GM19438 (cell line): ENCODE data around the gene DICER1.
"Not testable (repeated sequence)": the region's sequence is repeated elsewhere in the genome, so short reads cannot be mapped to it uniquely, and the experiment has no call there.

Experiments used
- ATAC-seq: cut with Tn5 transposase; IDR thresholded peaks from one replicate; pipeline ENCODE4 v1.9.1; 2021; ENCODE audit warnings: low read depth; ENCODE audit not compliant: unreplicated experiment

Gene DICER1

DNA sequence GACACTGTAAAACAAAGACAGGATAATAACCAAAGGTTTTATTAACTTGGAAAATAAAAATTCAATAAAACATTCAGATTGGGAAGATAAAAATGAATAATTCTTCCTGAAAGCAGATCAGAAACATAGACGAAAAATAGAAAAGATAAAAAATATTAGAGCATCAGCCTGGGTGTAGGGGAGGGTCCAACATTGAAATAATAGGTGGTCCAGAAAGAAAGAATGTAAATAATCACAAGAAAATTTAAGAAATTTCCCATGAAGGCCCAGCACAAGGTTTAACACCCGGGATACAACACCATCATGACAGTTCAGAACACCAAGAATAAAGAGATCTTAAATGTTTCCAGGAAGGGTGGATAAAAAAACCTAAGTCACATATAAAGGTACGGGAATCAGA lies 31.1 kb upstream of the DICER1 start:
- ATAC-seq, result no peak

DNA sequence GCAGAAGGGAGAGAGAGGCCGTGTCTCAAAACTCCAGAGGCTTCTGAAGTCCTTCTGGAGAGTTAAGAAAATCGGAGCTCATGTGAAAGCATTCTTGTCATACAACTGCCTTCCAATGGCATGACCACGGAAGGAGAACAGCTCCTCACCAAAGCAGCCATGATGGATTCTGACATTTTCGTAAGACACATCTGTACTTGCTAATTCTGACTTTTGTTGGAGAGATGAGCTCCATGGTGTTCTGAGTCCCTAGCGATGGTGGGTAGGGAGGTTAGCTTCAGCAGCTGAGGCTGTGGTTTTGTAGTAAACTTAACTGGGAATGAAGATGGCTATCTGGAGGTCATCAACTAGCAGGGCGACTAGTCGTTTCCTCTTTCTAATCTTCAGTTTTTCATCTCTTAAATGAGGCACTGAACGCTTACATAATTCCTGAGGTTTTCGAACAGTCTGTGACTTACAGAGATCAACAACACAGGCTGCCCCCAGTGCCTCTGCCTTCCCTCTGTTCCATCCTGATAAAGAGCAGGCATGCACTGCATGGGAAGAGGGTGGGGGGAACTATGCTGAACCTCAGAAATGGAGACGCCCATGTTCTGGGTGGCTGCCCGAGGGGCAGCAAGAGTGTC lies 28.6 kb upstream of the DICER1 start:
- no peak for ATAC-seq

DNA sequence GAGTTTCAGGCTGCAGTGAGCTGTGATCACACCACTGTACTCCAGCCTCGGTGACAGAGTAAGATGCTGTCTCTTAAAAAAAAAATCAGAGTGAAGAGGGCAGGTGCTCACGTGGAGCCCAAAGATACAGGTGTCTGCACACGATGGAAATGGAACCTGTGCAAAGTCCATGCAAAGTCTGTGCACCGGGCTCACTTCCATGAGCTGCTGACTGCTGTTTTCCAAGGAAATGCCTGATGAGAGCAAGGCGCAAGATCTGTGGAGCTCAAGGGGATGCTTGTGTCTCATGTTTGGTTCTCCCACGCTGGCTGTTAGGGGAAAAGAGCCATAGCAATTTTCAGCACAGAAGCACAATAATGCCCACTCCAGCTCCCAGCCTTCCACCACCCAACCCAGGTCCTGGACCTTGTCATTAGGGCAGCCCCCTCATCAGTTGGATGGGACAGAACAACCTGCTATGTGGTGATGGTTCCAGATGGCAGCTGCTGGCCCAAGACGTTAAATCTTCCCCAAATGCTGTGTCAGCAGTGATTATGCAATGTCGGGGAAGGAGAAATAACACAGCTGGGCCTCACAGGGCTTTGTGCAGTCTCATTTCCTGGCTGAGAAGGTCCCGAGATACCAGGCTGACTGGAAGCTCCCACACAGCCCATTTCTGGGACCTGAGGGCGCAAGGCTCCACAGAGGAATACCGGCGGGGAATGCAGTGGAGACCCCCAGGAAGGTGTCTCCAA lies 27.9 kb upstream of the DICER1 start:
- ATAC-seq, result no peak

DNA sequence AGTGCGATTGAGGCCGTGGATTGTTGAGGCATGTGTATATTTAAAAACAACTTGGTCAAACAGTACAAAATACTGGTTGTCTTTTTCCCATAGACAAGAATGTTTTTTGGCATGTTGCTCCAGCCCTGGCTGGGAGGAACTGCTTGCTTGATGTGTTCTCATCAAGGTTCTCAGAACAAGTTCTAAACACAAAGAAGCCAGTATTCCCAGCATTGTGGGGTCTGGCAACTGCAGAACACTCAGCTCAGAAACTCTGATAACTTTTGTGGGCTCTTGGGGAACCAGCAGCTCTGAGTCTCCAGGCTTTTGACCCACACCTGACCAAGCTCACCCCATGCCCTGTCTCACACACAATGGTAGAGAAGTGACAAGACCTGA lies 27.1 kb upstream of the DICER1 start:
- no peak for ATAC-seq

DNA sequence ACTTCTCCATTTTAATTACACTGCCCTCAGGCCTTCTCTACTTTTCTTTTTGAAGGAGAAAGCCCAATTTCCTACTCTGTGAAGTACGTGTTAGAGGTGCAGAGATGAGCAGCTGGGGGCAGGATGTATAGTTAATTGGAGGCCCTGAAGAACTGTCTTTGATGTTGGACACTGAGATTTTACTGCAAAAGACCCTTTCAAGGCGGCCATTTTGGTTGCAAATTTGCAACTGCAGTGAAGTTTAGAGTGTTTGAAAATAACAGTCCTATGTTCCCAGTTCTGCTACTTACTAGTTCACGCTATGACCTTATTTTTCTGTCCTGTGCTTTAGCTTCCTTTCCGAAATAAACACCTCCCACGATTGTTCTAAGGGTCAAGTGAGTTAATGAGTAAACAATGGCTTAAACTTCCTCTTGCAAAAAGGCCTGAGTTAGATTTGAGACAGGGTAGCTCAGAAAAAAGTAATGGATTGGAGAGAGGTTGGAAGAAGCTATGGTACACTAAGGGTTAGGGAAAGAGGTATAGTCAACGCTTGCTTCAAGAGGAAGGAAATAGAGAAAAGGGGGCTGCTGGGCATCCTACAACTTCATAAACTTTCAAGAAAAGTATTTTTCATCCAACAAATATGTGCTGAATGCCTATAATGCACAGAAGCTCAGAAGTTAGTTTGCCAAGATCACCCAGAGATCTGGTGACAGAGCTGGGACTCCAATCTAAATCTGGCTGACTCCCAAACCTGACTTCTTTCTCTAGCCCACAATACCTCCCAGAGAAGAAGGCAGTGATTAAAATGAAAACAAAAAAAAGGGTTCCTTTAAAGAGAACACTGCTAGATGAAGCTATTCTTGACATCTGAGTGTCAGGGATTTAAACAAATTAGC lies 26.4 kb upstream of the DICER1 start:
- no peak for ATAC-seq

DNA sequence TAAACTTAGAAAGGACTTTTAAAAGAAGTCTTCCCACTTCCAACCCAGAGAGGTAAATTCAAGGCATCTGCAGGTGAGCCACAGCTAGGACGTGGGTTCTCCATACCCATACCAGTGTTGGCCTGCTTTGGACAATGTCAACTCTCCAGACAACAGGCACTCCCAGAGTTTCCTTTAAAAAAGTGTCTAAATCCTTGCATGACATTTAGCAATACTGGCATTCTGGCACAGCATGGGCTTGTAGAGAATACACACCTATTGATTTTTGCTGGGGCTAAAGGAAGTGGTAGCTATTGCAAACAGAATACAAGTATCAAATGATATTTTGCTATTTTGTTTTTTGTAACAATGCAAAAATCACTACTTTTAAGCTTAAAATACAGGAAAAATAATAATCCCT lies 25.8 kb upstream of the DICER1 start:
- ATAC-seq, result no peak

DNA sequence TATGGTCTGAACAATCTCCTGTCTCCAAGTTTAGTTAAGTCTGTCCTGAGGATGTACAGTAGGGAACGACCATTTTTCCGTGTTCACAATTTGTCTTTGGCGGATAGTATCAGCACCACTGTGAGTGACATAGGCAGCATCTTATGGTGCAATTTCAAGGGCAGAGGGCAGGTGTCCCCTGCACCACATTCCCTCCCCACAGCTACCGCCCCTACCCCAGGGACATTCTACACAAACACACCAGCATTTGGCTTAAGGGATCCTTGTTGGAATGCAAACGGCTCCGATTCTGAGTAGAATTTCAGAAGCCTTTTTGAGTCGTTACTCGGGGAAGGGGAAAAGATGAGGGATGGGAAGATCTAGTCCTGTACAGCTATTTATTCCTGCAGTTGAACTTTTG lies 25.1 kb upstream of the DICER1 start:
- no peak for ATAC-seq

DNA sequence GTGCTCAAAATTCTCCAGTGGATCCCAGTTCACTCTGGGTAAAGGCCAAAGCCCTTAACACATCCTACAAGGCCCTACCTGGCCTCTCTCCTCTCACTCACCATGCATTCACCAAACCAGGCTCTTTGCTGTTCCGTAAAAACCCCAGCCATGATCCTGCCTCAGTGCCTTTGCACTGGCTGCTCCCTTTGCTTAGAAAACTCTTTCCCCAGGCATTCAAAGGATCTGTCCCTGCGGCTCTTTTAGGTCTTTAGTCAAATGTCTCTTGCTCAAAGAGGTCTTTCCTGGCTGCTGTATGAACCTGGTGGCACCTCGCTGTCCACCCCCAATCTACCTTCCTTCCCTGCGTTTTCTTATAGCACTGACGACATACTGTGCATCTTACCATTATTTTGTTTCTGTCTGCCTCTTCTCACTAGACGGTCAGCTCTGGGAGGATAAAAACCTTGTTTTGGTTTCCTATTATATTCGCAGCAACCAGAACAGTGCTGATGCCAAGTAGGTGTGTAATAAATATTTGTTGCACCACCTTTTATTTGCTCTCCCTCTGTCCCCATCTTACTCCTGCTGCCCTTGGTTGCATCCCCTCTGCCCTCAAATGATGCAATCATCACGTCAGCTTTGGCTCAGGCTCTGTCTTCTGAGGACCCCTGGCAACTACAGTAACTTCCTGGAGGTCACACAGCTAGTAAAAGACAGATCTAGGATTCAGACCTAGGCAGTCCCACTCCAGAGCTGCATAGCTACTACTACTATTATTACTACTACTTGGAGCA lies 23.8 kb upstream of the DICER1 start:
- ATAC-seq, result no peak

DNA sequence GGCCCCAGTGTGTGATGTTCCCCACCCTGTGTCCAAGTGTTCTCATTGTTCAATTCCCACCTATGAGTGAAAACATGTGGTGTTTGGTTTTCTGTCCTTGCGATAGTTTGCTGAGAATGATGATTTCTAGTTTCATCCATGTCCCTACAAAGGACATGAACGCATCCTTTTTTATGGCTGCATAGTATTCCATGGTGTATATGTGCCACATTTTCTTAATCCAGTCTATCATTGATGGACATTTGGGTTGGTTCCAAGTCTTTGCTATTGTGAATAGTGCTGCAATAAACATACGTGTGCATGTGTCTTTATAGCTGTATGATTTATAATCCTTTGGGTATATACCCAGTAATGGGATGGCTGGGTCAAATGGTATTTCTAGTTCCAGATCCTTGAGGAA lies 18.3 kb upstream of the DICER1 start:
- not testable (repeated sequence) for ATAC-seq

DNA sequence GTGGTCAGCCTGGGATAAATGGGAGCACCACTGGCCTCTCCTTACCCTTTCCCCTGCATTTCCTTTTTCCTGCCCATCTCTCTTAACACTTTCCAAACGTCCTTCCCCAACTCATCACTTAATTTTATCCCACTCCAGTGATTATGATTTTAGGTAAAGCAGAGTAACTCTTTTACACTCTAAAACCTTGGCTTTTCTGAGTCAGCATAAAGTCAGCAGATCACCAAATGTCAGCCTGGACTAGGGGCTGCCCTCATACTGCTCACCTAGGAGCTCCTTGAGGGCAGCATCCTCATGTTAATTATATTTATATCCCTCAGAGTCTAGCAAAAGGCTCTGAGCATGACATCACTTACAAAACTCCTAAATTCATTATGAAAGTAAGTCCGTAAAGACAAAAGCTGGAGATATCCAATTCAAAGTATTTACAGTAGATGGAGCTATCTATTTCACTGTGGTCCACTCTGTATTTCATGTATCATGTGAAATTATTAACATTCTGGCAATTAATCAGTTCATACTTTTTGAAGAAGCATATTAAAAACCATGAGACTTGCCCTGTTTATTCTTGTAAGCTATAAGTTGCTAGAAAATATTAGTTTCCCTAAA lies 17.0 kb upstream of the DICER1 start:
- no peak for ATAC-seq

DNA sequence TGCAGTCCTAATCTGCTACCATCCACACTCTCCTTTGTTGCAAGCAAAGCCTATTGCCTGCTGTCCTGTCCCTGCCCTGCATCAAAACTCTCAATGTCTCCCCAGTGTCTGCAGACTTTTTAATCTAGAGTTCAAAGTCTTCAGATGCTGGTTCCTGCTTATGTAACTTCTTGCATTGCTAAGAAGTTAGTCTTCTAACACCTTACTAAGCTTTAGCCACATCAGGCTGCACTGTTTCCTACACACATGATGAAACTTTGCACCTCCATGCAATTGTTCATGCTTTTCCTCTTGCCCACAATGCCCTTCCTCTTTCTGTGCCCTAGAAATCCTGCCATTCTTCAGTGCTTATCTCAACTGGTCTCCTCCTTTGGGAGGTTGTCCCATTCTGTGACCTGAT lies 16.2 kb upstream of the DICER1 start:
- no peak for ATAC-seq

DNA sequence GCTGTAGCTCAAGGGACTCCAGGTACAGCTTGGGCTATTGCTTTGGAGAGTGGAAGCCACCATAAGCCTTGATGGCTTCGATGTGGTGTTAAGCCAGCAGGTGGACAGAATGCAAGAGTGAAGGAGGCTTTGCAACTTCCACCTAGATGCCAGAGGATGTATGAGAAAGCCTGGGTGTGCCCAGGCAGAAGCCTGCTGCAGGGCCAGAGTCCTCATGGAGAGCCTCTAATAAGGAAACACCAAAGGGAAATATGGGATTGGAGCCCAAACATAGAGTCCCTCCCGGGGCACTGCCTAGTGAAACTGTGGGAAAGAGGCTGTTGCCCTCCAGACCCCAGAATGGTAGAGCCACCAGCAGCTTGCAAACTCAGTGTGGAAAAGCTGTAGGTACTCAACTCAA lies 9.8 kb upstream of the DICER1 start:
- ATAC-seq, result no peak

DNA sequence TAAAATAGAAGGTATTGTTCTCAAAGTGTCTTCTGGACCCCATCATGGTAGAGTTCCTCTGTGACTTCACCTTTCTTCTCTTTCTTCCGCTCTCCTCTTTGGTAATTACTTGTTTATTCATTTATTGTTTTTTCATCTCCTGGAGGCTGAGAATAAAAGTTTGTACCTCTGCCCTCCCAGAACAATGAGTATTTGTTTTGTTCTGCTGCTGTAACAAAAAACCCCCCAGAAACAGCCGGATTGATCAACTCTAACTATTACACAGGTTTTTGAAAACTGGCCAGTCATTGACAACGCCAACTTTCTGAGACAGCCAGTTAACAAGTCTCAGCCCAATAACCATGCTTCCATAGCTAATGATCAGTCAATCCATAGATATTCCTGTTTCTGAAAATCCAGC lies 8.2 kb upstream of the DICER1 start:
- ATAC-seq, result no peak

DNA sequence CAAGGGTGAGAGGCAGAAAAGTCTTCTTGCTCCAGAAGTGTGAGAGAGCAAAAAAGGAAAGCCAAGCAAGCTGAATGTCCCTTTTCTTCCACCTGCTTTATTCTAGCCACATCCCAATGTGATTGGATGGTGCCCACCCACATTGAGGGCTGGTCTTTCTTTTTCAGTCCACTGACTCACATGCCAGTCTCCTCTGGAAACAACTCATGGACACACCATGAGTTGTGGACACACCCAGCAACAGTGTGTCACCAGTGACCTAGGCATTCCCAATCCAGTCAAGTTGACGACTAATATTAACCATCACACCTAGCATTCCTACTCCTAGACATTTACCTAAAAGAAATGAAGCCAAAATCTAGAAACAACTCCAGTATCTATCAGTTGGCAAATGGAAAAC lies 7.2 kb upstream of the DICER1 start:
- ATAC-seq, result no peak

DNA sequence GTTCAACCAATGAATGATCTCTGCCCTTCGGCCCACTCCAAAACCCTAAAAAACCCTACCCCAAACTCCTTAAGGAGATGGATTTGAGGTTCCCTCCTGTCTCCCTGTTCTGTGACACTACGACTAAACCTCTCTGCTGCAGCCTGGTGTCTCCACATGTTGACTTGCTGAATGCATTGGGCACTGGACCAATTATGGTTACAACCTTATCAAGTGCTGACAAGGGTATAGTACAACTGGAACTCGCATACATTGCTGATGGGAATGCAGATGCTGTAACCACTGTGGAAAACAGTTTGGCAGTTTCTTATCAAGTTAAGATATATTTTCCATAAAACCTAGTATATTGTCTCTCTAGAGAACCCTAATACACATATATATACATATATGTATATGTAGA lies 6.3 kb upstream of the DICER1 start:
- no peak for ATAC-seq

DNA sequence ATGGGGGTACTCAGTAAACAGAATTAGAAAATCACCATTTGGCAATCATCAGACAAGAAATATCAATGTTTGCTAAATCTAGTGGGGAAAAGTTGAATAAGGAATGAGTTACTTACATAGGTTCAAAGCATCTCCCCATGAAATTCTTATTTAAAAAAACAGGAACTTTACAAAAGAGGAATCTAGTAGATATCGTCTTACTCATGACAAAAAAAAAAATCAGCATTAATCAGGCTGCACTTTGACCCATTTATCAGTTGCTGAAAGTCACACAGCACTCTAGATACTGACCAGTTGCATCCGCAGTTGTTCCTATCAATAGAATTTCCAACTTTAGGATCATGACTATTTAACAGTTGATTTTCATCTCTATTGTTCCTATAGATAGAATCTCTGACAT lies 5.8 kb upstream of the DICER1 start:
- no peak for ATAC-seq

DNA sequence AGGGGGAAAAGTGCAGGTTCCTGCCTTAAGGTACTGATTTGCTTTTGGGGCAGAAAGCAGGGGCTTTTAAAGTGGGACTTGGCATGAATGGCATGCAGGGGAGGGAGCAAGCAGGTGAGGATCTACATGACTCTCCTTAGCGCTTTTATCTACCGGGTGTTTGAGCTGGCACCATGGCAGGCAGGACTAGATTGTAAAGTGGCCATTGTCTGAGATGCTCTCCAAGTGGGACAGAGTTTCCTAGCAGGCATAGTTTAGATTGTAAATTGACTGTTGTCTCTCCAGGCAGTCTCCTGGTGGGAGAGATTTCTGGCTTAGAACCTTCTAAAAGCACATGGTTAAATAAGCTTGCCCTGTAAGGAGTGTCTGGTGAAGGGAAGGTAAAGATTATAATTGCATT lies 5.3 kb upstream of the DICER1 start:
- no peak for ATAC-seq

DNA sequence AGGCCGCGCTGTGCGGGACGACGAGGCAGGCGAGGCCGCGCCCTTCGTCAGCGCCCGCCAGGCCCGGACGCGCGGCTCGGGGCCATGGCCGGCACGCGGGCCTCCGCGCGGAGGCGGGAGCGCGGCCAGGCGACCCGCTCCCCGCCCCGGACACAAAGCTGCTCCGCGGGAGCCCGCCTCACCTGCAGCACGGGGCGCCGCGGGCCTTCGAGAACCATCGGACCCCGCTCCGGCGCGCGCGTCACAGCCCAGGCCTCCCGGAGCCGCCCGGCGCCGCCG lies 342 bp downstream of the DICER1 start:
- peak; percentile 28 for ATAC-seq

DNA sequence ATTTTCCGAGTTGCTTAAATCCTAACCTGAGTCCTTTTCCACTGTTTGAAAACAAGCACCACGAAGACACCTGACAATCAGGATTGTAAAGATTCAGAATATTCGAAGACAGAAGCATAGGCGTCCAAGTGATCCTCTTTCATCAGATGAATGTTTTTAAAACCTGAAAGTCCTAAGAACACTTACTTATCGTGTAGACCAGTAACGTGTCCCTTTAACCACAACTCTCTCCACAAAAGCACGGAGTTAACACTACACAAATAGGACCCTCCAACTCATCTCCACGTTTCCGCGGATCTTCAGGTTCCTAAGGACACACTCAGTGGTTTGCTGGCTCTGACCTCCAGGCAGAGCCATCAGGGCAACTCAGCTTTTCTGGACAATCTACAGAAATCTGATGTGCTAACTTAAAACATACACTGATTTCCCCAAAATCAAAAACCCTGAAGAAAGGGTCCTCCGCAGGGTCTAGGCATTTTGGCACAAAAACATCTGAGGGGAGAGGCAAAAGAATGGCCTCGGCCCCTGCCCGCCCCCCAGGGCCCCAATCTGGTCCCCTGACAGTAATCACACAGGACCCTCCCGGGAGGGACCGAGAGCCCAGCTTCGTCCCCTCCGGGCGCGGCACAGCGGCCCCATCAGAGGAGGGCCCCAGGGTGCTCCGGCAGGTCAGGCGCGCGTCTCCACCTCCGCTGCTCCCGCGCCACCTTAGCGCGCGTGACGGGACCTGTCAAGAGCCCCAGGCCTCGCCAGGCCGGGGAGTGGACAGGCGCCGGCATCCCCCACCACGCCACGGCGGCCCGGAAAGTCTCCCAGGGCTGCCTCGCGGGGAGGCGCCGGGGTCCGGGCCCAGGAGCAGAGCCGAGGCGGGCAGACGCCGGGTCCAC lies 925 bp downstream of the DICER1 start:
- peak; percentile 28 for ATAC-seq

DNA sequence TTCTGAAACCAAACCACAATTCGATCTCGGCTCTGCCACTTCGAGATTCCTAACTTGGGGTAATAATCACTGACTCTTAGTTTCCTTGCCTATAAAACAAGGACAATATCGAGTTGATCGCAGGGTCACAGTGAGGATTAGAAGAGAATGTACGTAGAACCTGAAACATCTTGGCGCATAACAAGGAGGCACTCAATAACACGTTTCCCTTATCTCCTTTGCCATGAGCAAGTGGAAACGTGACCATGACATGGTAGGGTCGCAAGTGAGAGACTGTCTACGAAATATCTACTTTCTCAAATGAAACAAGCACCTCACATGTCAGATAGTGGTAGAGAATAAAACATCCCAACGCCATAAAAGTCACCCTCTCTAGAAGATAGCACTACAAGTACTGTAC lies 2.3 kb downstream of the DICER1 start:
- no peak for ATAC-seq
